ENCODE results near the gene PGAM1. TPM values are rescaled to one million over a fixed set of nuclear protein-coding genes. Genes with fewer than 3 reads are reported as not detected.
A peak's percentile ranks its signal among the peaks of the same experiment; 100 is the strongest.

PGAM1 gene
- total and polyA plus RNA-seq, 9 of the 15 experiments (the other 6 are each of a cell fraction or from before 2014, with no cell fraction given): 40.3 to 559 (median 269) TPM

DNA sequence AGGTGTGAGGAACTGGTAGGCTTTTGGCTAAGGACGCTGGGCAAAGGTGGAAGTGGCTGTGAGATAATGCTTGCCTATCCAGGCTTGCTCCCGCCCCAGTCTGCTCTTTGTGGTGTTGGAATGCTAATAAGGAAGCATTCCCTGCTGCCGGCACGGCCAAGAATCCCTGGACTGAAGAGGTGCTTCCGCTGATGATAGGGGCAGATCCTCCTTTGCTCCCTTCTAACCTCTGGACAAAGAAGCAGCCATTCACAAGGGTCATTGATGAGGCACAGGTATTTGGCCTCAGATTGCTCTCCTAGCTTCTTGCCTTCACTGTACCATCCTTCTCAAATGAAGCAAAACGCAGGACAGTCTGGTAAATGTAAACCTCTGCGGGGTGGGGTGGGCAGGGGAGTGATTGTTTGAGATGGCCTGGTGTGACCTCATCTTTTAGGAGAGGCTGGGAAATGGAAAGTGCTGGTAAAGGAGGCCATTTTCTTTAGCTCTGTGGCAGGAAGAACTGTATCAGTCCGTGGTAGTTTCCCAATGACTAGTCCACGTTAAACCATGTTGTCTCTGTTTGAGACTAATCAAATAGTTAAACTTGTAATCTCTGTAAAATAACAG, 1.7 kb downstream of the PGAM1 start (continued):
- TF ChIP-seq, protein P1, sequence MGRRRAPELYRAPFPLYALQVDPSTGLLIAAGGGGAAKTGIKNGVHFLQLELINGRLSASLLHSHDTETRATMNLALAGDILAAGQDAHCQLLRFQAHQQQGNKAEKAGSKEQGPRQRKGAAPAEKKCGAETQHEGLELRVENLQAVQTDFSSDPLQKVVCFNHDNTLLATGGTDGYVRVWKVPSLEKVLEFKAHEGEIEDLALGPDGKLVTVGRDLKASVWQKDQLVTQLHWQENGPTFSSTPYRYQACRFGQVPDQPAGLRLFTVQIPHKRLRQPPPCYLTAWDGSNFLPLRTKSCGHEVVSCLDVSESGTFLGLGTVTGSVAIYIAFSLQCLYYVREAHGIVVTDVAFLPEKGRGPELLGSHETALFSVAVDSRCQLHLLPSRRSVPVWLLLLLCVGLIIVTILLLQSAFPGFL (CRISPR knock-in tag; IDR thresholded peaks at IDR 0.05): 0 out of 2 replicates have a peak, but pooled peaks have one; percentile 20
- TF ChIP-seq, protein P2, sequence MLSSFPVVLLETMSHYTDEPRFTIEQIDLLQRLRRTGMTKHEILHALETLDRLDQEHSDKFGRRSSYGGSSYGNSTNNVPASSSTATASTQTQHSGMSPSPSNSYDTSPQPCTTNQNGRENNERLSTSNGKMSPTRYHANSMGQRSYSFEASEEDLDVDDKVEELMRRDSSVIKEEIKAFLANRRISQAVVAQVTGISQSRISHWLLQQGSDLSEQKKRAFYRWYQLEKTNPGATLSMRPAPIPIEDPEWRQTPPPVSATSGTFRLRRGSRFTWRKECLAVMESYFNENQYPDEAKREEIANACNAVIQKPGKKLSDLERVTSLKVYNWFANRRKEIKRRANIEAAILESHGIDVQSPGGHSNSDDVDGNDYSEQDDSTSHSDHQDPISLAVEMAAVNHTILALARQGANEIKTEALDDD (IDR thresholded peaks at IDR 0.05): peak; percentile 60; the same call in 1 of the 2 replicates
- peak in 1 of 3 experiments; percentile 81 for TF ChIP-seq YY1 (IDR thresholded peaks at IDR 0.05; ENCODE audit: borderline replicate concordance in 1 of 3, control insufficient read depth in 1 of 3, extremely low read depth in 1 of 3, insufficient read depth in 3 of 3, insufficient read length in 1 of 3, insufficient replicate concordance in 2 of 3, low read depth in 1 of 3, low read length in 2 of 3)

DNA sequence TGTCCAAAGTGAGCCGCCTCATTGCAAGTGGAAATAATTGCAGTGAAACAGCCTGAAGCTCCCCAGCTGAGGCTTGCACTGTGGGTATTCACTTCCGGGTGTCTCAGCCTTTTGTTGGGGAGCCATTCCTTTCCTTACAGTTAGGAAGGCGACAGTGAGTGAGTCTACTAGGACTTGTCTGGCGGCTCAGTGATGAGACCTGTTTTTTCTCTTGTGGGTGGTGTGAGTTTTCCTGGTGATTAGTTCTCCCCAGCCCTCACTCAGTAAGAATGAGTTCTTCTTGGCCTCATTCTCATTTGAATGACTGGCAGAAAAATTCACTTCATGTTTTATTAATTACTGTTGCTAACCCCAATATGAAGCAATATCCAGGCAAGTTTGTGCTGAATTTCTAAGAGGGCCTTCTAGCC, 2.6 kb downstream of the PGAM1 start:
- H3K79me2 ChIP-seq (ENCODE audit: control insufficient read depth, insufficient read depth, low read length): peaks cover 46% of the 10 kb centered on the region
- BruUV-seq (replicated peaks): no TSS peak
- peak overlapping the region; percentile 89; the same call in 2 of the 3 replicates for H3K27ac ChIP-seq (ENCODE audit: extremely low read depth, low read depth, low read length)
- intact Hi-C loops (cut with micrococcal nuclease): no loop called here
- peaks cover 20% of the 10 kb centered on the region for H4K20me1 ChIP-seq (replicated peaks; ENCODE audit: control insufficient read depth, insufficient read depth, low read length)
- peaks cover 56% of the 10 kb centered on the region for H3K36me3 ChIP-seq (ENCODE audit: control insufficient read depth, insufficient read depth, low read length)
- H3K27me3 ChIP-seq (ENCODE audit: control insufficient read depth in 2 of 2, insufficient read depth in 2 of 2, low read length in 2 of 2): no peaks in the 10 kb centered on the region
- H3K4me2 ChIP-seq (ENCODE audit: insufficient read depth, low read length): peak overlapping the region; percentile 99
- CTCF ChIA-PET (ENCODE audit: low intra/inter-chr PET ratio): no interaction called here
- POLR2A ChIA-PET: interaction anchor here (0.7 to 1.7 kb wide), 5 partner anchors 10 to 31 kb away, joined by 3 to 6 read pairs (median 4); no protein-coding TSS in a partner anchor
- ATAC-seq (no peak), FAIRE-seq (no peak), DNase-seq (ENCODE audit: extremely low read depth in 1 of 4, low spot score in 3 of 4) (peak in 1 of 4 experiments; percentile 24)
- peak; percentile 57 for TF ChIP-seq NR2C1 (IDR thresholded peaks at IDR 0.05)
- TF ChIP-seq NR2C1 (tag; IDR thresholded peaks at IDR 0.05): 0 out of 2 replicates have a peak, but pooled peaks have one; percentile 30
- no peak for TF ChIP-seq CEBPG (CRISPR knock-in tag; IDR thresholded peaks at IDR 0.05)
- TF ChIP-seq CEBPG (tag; conservative IDR thresholded peaks at IDR 0.05 in 1 of 2, IDR thresholded peaks at IDR 0.05 in 1 of 2): peak in 1 of 2 experiments; percentile 22; a peak in 1 of 4 replicates
- 0 out of 2 replicates have a peak, but pooled peaks have one; percentile 43 for TF ChIP-seq GABPA (tag; conservative IDR thresholded peaks at IDR 0.05; ENCODE audit: low read depth)
- TF ChIP-seq NR2C2 (CRISPR knock-in tag; IDR thresholded peaks at IDR 0.05): no peak
- peak; percentile 54 for TF ChIP-seq NR2C2 (tag; IDR thresholded peaks at IDR 0.05)
- TF ChIP-seq, protein P3, sequence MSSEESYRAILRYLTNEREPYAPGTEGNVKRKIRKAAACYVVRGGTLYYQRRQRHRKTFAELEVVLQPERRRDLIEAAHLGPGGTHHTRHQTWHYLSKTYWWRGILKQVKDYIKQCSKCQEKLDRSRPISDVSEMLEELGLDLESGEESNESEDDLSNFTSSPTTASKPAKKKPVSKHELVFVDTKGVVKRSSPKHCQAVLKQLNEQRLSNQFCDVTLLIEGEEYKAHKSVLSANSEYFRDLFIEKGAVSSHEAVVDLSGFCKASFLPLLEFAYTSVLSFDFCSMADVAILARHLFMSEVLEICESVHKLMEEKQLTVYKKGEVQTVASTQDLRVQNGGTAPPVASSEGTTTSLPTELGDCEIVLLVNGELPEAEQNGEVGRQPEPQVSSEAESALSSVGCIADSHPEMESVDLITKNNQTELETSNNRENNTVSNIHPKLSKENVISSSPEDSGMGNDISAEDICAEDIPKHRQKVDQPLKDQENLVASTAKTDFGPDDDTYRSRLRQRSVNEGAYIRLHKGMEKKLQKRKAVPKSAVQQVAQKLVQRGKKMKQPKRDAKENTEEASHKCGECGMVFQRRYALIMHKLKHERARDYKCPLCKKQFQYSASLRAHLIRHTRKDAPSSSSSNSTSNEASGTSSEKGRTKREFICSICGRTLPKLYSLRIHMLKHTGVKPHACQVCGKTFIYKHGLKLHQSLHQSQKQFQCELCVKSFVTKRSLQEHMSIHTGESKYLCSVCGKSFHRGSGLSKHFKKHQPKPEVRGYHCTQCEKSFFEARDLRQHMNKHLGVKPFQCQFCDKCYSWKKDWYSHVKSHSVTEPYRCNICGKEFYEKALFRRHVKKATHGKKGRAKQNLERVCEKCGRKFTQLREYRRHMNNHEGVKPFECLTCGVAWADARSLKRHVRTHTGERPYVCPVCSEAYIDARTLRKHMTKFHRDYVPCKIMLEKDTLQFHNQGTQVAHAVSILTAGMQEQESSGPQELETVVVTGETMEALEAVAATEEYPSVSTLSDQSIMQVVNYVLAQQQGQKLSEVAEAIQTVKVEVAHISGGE (CRISPR knock-in tag; IDR thresholded peaks at IDR 0.05): no peak
- no peak for TF ChIP-seq ZNF384 (IDR thresholded peaks at IDR 0.05; ENCODE audit: low read depth, low read length)
- in situ Hi-C loops (cut with MboI): no loop called here
- H3K9ac ChIP-seq (ENCODE audit: insufficient read depth in 1 of 2, low read depth in 2 of 2, low read length in 2 of 2): peak overlapping the region; percentile 81 to 93; a peak in 3 of 4 replicates
- no peak overlapping the region for H2AFZ ChIP-seq (ENCODE audit: low read depth, low read length)
- H3K4me3 ChIP-seq: peak overlapping the region; percentile 90
- 37% methylated on average over 4 of the region's 4 CpGs for WGBS (ENCODE audit: insufficient coverage, low coverage, missing lambda C conversion rate)
- no peaks in the 10 kb centered on the region for H3K9me3 ChIP-seq (replicated peaks; ENCODE audit: control insufficient read depth, insufficient read depth, low read depth, low read length)
- H3K4me1 ChIP-seq (replicated peaks in 1 of 2; ENCODE audit: control insufficient read depth in 2 of 2, insufficient read depth in 2 of 2, low read length in 2 of 2): peaks cover 6 to 12% of the 10 kb centered on the region in 2 experiments; a peak in 3 of 5 replicates
- H3K9me1 ChIP-seq (ENCODE audit: control insufficient read depth, insufficient read depth, low read length): no peaks in the 10 kb centered on the region

Data from K562 (cell line).